NCI-H345 treated with DMSO at 0.1 percent for 48 hours (cell line): Measurements from ENCODE around the gene IL22RA1.
A peak's percentile ranks its signal among the peaks of the same experiment; 100 is the strongest.

ENCODE experiments used
- DNase-seq: peaks from one replicate; lab custom pipeline; 2025; ENCODE audit not compliant: unreplicated experiment; lab: John Stamatoyannopoulos, UW

The IL22RA1 gene

DNA sequence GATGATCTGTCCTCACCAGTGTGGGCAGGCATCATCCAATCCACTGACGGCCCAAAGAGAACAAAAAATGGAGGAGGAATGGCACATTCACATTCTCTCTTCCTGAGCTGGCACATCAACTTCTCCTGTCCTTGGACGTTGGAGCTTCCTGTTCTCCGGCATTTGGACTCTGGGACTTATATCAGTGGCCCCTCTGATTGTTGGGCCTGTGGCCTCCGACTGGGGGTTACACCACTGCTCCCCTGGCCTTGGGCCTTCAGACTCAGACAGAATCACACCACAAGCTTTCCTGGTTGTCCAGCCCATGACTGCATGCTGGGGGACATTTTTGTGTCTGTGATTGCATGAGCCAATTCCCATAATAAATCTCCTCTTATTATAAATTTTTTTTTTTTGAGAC is 24.1 kb upstream of the IL22RA1 start:
- no peak for DNase-seq

DNA sequence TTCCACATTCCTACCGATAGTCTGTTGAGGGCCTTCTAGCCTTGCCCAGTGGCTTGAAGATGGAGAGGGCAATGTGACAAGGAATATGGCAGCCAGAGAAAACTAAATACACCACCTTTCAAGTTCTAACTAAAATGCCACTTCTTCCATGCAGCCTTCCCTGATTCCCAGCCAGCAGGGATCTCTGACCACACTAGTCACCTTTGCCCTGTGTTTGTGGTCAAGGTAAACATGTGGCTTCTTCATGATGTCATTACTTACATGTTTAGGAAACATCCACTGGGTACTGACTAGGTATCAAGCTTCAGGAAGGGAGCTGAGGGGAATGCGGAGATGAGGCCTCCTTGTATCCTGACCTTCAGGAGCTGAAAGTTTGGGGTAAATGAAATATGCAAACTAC is 22.6 kb upstream of the IL22RA1 start:
- DNase-seq: no peak

DNA sequence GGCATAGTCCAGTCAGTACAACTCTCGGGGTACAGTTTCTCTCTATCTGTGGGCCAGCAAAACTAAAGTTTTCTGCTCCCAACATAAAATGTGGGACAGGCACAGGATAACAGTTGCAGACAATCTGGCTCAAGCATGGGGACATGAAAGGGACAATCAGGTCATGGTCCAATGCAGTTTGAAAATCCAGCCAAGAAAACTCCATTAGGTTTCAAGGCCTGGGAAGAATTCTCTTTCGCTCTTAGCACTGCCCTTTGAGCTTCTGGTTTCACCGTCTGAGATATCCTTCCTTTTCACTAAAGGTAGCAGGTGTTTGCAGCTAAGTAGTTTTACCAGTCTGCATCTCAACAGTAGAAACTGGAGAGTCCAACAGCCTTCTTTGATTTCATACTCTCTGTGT is 21.1 kb upstream of the IL22RA1 start:
- no peak for DNase-seq

DNA sequence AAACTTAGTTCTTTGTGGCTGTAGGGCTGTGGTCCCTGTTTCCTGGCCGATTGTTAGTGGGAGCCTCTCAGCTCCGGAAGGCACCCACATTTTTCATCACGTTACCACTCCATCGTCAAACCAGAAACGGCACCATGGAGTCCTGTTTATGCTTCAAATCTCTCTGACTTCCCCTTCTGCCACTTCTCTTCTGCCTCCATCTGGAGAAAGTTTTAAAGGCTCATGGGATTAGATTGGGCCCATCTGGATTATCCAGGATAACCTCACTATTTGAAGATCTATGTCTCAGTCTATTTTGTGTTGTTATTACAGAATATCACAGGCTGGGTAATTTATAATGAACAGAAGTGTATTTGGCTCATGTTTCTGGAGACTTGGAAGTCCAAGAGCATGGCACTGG is 19.3 kb upstream of the IL22RA1 start:
- DNase-seq: no peak

DNA sequence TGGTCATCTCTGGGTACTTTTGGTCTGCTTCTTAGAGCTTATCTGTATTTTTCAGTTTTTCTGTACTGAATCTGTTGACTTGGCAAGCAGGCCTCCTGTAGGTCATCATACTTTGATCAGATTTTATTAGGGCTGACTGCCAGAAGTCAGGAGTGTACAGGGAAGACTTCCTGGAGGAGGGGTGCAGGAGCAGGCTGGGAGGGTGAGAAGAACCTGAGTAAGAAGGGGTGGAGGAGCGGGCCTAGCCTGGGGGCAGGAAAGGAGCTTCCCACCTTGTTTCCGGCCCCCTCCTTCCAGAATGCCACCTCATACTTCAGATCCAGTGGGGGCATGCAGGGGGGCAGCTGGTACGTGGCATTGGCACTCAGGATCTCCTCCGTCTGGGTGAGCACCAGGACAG is 18.3 kb upstream of the IL22RA1 start:
- DNase-seq: no peak

DNA sequence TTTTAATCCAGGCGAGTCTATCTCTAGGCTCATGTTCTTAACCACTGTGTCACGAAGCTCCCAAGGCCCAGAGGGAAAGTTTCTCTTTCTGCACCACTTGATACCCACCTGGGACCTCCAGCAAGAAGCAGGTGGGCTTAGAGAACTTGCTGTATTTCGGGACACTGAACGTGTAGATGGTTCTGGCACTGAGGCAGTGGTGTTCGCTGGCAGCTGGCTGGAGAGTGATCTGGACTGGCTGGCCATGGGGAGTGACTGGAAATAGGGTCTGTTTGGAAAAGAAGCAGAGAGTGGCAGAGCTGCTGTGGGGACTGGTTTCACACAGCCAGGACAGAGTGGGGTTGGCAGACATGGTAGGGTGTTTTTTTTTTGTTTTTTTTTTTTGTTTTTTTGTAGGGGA is 16.4 kb upstream of the IL22RA1 start:
- DNase-seq: no peak

DNA sequence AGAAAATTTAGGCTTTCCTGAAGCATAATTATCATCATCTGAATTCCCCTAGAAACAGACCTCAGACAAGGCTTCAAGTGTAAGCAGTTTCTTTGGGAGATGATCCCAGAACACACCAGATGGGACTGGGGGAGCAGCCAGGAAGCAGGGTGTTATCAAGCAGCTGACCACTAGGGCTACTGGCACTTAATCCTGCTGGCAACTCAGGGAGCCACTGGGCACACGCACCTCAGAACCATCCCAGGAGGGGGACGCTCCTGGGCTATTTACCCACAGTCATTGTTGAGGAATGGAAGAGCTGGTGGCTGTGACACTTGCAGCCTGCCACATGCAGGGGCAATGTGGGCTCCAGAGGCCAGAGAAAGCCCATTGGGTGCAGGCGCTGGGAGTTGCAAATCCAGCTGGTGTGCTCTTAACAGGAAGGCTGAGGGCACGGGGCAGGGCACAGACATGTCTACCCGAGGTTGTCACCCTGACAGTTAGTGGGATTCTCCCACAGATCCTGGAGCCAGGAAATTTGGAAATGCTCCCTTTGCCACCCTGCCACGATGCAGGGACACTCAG is 15.1 kb upstream of the IL22RA1 start:
- no peak for DNase-seq

DNA sequence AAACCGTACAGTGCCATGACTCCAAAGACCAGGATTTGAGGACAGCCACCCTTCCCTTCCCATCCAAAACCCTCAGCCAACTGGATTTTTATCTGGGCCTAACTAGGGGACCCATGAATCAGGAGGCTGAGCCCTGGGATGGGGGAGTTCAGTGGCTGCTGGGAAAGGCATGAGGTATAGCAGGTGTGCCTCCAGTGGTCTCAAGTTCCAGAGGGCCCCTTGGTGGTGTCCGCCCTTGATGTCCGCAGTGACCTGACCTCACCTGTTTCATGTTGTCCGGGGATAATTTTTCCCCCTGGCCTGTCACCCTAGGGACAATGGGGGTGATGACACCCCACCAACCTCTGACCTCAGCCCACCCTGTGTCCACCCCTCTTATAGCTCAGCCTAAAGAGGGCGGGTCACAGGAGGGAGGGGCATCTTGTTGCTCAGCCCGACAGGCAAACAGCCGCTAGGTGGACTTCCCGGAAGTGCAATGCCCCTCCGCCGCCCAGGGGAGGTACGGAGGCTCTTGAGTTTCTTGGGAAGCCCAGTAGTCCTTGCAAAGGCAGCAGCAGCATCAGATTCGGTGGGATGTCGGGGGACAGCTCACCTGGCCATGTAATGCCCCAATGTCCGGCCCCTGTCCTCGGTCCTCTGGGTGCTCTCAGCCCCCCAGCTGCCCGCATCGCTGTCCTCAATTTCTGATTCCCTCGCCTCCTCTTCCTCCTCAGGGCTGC is 13.8 kb upstream of the IL22RA1 start:
- DNase-seq: no peak

DNA sequence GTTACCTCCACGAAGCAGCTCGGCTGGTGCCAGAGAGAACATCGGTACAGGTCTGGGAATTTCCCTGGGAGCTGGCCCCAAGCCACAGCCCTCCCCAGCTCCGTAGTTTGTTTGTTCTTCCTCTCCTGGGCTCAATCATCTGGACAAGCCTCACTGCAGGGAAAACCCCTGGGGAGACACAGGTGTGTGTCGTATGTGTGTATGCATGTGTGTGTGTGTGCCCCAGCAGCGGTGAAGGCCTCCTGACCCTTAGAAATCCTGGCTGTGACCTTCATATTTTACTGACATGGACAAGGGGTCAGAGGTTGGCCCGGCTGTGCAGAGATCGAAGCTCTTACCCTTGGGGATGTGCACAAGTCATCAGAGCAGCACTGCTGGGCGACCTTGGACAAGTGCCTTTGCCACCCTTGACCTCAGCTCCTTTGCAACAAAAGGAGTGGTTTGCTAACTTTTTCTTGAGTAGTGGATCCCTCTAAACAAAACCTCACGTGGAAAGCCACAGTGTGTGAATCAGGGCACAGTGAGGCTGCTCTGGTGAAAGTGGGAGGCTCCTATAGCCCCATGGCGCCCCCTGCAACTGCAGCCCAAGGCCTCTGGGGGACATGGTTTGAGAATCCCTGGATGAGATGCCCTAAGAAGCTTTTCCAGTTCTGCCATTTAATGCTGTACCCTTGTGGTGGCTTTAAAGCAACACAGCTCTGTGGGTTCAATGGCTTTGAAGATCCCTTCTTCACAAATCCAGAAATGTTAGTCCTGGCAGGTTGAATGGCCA is 12.3 kb upstream of the IL22RA1 start:
- peak; percentile 88 for DNase-seq

DNA sequence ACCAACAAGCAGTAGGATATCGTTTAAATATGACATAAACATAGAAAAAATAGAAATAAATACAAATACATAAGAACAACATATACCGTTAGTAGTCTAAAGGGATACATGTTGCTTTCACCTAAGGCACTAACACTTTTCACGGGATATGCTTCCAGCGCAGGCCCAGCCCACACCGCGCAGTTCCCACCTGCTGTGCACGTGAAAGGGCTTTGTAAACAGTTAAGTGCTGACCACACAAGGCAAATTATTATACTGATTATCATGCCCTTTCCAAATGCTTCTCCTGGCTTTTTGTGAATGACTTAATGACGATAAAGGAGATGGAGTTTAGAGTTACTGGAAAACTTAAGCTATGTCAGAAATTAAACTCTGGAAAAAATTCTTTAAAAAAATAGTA is 11.3 kb upstream of the IL22RA1 start:
- peak; percentile 56 for DNase-seq

DNA sequence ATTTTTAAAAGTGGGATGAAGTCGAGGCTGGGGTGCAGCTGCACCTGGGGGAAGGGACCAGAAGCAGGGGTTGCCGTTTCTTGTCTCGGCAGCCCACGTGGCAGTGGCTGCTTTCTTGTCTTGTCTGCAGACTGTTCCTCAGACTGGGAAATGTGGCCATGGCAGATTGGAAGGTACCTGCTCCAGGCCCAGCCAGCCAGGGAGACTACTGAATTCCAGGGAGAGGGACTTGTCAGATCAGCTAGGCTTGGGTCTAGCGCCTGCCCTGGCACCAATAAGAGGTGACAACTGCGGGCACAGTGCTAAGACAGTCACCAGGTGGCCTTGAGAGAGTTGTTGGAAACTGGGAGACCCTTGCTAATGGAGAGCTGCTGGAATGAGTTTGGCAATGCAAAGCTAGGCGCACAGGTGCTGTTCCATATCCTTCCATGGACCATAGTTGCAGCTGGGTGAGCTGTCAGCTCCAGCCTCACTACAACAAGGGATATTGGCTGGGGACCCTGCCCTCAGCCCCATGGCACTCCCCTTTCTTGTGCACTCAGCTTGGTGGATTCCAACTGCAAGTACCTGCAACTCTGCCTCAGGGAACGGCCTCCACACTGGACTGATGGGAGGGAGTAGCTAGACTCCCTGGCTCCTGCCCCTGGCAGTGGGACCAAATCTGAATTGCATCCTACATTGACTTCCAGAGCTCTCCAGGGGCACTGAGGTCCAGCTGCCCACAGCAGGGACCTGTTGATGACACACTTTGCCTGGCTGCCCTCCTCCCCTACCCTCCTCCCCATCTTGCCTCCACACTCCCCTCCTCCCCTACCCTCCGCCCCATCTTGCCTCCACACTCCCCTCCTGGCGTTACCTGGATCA is 9.9 kb upstream of the IL22RA1 start:
- DNase-seq: no peak

DNA sequence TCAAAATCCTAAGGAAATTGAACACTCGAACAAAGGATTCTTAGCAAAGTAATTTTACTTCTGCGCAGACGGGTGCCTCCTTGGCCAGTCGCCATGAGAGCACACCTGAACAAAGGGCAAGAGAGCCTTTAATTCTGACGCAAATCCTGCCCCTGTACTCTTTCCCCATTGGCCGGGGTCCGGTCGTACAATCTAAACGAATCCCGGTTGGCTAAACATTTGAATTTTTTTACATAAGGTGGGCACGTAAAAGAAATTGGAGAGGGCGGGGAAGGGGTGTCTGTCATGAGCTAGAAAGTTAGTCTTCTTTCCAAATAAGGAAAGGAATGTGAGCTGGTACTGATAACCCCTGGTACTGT is 8.2 kb upstream of the IL22RA1 start:
- peak; percentile 19 for DNase-seq

DNA sequence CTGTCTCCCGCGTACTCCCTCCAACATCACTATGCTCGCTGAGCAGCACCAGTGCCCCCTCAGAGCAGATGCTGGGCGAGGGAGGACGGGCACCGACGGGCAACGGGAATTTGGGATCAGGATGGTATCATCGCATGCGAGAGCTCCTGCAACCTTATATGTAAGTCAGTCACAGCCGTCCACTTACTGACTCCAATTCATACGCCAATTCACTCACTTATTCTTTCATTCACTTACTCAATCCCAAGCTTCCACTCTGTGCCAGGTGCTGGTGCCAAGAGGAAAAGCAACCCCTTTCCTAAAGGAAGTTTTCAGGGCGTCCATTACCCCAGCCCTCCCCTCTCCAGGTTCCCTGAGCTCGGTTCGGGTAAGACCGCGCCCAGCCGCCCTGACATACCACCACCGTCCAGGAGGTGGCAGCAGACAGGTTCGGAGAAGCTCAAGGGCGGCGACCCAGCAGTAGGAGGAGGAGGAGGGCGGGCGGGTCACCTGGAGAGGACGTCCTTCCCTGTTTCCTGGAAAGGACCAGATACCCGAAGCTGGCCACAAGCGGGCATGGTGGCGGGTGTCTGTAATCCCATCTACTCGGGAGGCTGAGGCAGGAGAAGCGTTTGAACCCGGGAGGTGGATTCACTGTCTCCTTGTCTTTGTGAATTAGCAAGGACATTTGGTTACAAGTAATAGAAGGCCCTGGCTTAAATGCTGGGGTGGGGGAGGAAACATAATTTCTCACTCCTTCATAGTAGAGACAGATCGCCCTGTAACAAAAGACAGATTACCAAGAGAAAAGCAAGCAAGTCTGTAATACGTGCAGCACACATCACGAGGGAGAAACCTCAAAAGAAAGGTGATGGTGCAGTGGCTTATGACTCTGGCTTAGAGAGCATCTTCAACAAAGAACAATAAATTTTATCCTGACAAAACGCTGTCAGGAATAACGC is 7.6 kb upstream of the IL22RA1 start:
- DNase-seq: peak; percentile 66

DNA sequence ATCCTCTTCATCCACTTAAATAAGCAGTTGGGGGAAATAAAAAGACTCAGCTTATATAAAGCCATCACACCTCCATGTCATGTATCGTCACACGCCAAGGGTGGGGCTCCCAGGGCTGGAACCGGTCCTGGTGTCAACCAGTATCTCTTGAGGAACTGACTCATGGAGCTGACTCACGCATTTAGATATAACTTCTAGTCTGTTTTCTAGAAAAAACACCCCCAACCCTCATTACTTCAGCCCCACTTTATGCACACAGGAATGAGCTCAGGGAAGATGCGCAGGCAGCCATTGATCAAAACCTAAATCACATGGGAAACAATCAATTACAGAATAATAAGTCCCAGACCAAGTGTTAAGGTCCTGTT is 6.9 kb upstream of the IL22RA1 start:
- no peak for DNase-seq

DNA sequence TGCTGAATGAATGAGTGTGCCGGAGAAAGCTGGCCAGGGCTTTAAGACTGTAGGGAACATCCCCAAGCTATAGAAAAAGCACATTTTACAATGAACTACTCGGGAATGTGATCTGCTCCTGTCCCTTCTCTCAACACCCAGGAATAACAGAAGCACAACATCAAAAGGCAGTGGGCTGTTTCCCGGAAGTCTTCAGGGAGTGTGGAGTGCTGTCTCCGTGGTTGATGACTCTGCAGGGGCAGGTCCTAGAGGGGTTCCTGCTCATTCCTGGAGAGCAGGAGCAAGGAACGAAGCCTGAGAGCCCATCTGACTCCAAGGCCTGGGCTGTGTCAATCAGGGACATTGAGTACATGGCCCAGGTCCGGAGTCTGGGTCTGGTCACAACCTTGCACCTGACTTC is 4.9 kb upstream of the IL22RA1 start:
- DNase-seq: no peak

DNA sequence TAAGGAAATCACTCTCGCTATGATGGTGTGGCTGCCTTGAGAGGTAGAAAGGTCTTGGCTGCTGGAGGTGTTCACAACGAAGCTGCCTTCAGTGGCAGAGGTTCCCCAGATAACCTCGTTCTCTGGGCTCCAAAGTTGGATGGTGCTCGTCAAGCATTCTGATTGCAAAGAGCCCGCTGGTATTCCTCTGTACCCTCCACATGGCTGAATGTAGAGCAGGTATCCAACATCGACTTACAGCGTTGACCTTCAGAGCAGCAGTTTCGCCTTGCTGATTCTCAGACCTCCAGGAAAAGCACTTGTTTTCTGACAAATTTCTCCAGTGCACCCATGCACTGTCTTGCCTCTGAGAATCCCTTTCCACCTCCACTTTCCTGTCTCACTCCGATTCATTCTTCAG is 4.3 kb upstream of the IL22RA1 start:
- DNase-seq: no peak

DNA sequence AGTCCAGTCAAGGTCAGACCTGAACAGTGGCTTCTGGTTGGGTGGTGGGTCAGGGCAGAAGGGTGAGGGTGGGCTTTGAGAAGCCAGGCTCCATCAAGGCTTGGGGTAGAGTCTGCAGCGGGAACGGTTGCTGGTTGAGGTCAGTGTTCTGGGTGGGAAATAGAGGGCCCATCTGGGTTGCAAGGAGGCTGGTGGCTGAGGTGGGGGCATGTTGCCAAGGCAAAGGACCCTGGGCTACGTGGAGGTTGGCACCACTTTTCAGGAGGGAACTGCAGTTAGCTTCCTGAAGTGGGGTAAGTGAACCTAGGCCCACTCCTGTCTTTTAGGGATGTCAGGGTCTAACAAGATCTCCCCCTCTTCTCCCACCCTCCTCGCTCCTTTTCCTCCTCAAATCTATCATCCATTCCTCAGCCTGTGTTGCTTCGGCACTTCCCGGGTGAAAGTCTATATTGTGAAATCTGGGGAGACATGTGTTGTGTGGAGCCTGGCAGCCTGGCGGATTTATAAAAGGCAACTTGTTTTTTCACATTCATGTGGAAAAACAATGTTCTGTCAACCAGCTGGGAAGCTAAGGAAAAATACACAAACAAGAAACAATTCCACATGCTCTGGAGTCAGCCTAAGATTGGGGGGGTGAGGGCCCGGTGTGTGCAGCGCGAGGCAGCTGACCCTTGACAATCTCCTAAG is 1.5 kb downstream of the IL22RA1 start:
- DNase-seq: no peak

DNA sequence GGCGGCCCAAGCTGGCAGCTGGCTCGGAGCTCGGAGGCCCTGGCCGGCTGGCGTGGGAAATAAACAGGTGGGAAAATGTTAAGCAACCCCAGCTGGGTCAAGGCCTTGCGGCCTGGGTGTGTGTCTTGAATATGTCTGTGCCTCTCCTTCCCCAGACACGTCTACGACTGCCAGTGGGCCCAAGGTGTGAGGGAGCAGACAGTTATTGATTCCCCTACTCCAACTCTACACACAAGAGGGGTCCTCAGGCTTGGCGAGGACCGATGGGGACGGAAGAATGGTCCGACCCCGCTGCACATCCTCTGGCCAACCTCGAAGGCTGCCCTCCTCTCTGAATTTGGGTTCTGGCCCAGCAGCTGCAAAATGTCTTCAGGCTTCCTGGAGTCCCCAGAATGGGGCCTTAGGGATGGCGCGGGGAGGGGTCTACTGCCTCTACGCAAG is 2.2 kb downstream of the IL22RA1 start:
- DNase-seq: no peak

DNA sequence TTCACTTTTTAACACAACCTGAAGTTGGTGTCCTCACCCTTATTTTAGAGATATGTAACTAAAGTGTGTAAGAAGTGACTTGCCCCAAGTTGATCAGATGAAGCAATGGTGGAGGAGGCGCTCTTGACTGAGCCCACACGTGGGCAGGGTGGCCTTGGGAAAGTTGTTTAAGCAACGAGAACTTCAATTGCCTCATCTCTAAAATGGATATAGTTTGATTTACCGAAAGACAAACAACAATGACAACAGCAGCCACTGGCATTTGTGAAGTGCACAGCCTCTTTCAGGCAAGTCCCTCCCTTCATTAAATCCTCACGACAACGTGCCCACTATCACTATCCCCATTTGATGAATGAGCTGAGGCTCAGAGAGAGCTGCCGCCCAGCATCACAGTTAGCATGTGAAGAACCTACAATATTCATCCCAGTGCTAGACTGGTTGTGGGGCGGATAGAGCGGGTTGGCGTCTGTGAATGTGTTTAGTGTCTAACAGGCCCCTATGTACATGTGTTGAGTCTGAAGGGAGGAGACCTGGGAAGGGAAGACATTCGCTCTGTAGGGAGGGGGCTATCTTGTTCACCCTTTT is 3.0 kb downstream of the IL22RA1 start:
- DNase-seq: no peak

DNA sequence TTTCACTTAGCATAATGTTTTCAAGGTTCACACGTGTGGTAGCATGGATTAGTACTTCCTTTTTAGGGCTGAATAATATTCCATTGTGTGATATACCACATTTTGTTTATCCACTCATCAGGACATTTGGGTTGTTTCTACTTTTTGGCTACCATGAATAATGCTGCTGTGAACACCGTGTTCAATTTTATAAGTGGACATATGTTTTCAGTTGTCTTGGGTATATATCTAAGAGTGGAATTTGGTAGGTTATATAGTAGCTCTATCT is 3.8 kb downstream of the IL22RA1 start:
- no peak for DNase-seq
